ENCODE data around the gene KLF14.

GRCh38 chr7:130736298-130736900 is 2.4 kb upstream of the KLF14 start:
- TF ChIP-seq, protein P1, sequence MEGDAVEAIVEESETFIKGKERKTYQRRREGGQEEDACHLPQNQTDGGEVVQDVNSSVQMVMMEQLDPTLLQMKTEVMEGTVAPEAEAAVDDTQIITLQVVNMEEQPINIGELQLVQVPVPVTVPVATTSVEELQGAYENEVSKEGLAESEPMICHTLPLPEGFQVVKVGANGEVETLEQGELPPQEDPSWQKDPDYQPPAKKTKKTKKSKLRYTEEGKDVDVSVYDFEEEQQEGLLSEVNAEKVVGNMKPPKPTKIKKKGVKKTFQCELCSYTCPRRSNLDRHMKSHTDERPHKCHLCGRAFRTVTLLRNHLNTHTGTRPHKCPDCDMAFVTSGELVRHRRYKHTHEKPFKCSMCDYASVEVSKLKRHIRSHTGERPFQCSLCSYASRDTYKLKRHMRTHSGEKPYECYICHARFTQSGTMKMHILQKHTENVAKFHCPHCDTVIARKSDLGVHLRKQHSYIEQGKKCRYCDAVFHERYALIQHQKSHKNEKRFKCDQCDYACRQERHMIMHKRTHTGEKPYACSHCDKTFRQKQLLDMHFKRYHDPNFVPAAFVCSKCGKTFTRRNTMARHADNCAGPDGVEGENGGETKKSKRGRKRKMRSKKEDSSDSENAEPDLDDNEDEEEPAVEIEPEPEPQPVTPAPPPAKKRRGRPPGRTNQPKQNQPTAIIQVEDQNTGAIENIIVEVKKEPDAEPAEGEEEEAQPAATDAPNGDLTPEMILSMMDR (IDR thresholded peaks at IDR 0.05) = no peak
- TF ChIP-seq EZH2 (IDR thresholded peaks at IDR 0.05; ENCODE audit: borderline replicate concordance, insufficient read depth, low read depth, low read length, poor library complexity, severe bottlenecking) = no peak
